KOPT-K1 (cell line): ENCODE data around the gene CACNG7.
A peak's percentile ranks its signal among the peaks of the same experiment; 100 is the strongest.
"Not testable (repeated sequence)": the region's sequence is repeated elsewhere in the genome, so short reads cannot be mapped to it uniquely, and the experiment has no call there.

Experiments used
- H3K27ac ChIP-seq: fragments of 200-600 bp; sonication (generic); 2 replicates; pipeline ENCODE4 v1.5.1; 2016; ENCODE audit warnings: antibody characterized with exemption, mild to moderate bottlenecking, low read depth, low read length; ENCODE audit not compliant: poor library complexity, severe bottlenecking
- H3K36me3 ChIP-seq: fragments of 200-600 bp; sonication (generic); 2 replicates; pipeline ENCODE4 v1.5.1; 2017; ENCODE audit warnings: antibody characterized with exemption, mild to moderate bottlenecking, low read length, moderate library complexity; ENCODE audit not compliant: insufficient read depth
- H3K9me3 ChIP-seq: fragments of 200-600 bp; sonication (generic); 2 replicates; pipeline ENCODE4 v1.5.1; 2017; ENCODE audit warnings: antibody characterized with exemption, low read length, mild to moderate bottlenecking; ENCODE audit not compliant: insufficient read depth, poor library complexity, severe bottlenecking

The CACNG7 gene, protein sequence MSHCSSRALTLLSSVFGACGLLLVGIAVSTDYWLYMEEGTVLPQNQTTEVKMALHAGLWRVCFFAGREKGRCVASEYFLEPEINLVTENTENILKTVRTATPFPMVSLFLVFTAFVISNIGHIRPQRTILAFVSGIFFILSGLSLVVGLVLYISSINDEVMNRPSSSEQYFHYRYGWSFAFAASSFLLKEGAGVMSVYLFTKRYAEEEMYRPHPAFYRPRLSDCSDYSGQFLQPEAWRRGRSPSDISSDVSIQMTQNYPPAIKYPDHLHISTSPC

DNA sequence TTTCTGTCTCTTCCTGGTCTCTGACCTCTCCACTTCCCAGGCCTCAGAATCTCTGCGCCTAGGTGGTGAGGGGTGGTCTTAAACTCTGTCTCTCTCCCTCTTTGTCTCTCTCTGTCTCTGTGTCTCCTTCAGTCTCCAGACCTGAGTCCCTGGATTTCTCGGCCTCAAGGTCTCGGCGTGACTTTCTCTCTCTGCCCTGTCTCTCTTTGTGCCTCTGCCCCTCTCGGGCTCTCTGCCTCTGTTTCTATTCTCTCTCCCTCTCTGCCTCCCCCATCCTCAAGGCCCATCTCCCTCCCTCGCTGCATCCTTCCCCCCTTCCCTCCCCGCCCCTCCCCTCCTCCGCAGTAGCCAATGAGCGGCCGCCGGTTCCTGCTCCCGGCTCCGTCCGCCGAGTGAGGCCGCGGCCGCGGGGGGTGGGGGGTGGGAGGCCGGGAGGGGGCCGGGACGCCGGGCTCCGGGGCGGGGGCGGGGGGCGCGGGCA lies at the start of gene CACNG7:
Gene CACNG7 (plus strand): TSS at position 344 of the 481 bp plus-strand sequence. CDS start 3,554 bp downstream, outside the sequence.
- H3K27ac ChIP-seq = no peak within 1 kb of the TSS
- H3K36me3 ChIP-seq = no peaks in the 10 kb centered on the region
- H3K9me3 ChIP-seq = no peaks in the 10 kb centered on the region

DNA sequence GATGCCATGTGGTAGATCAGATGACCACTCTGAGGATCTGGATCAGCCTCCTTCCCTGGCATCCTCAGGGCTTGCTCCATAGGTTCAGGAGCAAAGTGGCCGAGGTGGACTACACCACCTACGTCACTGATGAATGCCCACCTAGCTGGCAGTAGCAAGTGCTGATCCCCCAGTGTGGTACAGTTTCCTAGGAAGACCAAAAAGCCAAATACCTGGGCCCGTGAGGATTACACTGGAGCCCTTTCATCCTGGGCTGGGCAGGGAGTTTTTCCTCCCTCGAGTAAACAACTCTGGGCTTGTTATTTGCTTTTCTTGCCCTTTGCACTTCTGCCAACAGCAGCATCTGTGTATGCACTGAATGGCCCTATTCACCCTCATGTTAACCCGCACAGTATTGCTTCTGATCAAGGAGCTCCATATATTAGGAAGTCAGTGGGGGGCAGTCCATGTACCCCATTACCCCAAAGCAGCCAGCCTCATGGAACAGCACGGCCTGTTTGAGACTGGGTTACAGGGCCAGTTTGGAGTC lies 44.7 kb upstream of the CACNG7 start:
- Histone ChIP-seq H3K36me3 (no peaks in the 10 kb centered on the region), H3K9me3 (no peaks in the 10 kb centered on the region), H3K27ac (no peak overlapping the region)

DNA sequence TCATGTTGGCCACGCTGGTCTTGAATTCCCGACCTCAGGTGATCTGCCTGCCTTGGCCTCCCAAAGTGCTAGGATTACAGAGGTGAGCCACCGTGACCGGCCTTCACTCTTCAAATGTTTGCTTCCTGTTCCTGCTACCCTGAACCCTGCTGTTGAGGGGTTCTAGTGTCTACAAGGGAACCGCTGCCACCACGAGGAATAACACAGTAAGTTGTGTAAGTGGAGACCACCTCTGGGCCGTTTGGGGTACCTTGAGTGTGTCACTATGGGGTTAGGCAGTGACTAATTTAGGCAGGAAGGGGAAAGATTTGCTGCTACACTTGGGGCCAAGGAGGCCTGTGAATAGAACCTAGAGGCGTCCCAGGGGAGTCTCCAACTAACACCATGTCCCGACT lies 43.6 kb upstream of the CACNG7 start:
- Histone ChIP-seq H3K27ac (no peak overlapping the region), H3K9me3 (no peaks in the 10 kb centered on the region), H3K36me3 (no peaks in the 10 kb centered on the region)

DNA sequence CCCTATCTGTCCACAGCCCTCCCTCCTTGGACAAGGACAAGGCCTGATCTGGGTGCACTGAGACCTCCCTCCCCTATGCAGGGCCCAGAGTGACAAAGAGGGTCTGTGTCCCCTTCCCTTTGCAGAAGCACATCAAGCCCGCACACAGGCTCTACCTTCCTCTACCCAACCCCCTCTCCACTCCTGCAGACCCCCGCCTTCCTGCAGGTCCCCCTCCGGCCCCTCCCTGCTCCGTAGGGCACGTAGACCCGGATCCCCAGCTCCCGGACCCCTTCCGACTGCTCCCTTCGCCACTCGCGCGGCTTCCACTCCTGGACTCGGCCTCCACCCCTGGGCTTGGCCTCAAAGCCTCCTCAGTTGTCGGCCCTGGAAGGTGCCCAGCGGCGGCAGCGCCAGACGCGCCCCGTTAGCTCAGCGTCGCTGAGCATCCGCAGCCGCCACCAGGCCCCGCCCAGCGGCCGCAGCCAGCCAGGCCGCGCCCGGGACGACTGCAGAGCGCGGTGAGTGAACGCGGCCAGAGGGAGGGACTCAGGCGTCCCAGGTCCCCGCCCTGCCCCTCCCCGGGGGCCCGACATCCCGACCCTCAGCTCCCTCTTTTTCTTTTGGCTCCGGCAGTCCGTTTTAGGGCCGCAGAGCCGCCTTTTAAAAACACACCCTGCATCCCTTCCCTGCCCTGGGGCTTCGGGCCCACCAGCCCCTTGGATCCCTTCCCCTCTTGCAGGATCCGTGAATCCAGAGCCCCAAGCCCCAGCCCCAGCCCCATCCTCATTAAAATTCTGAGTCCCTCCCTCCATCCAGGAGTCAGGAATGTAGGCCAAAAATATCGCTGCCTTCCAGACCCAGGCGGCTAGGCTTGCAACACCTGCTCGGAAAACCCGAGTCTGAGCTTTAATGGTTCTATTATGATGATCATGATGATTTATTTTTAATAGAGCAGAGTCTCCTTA lies 42.9 kb upstream of the CACNG7 start:
- H3K36me3 ChIP-seq = no peaks in the 10 kb centered on the region
- no peak overlapping the region for H3K27ac ChIP-seq
- H3K9me3 ChIP-seq = no peaks in the 10 kb centered on the region

DNA sequence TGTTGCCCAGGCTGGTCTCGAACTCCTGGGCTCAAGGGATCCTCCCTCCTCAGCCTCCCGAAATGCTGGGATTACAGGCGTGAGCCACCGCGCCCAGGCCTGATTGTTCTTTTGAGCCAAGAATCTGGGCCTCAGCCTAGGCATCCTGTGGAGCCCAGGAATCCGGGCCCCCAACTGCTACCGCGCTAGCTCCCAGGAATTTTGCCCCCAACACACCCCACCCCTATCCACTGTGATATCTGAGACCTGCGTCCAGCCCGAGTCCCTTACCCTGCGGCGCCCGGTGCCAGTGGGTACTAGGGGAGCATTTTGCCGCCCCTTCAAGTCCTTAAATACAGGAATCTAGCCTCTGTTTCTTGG lies 42.2 kb upstream of the CACNG7 start:
- peak overlapping the region; percentile 39 for H3K27ac ChIP-seq

DNA sequence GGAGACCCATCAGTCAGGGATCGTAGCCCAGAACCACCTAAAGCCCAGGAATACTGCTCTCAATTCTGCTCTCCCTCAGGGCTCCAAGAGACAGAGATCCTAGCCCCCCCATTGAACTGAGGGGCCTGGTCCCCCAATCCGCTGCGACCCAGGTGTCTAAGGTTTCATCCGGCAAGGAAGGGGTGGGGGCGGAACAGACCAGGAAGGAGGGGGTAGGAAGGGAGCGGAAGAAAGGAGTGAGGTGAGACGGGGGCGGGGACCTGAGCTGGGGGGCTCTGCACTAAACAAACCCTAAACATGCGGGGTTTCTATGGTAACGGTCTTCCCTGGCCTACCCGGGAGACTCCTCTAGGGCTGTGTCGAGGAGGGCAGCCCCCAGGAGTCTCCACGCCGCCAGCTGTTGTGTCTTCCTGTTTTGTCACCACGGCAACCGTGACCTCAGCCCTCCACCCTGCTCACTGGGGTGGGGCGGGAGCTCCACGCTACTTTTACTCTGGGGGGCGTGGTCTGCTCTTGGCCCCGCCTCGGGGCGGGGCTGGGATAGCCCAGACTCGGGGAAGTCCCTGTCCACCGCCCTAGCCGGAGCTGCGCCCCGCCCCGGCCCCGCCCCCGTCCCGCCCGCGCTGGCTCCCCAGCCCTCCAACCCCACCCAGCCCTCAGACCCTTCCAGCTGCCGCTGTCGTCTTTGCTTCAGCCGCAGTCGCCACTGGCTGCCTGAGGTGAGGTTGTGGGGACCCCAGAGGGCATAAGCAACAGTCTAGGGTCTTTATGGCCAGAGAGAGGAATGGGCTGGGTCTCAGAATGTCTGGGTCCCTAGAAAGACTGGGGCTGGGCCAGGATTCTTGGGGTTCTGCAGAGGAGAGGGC lies 41.6 kb upstream of the CACNG7 start, which contains the start of gene MYADM:
Gene MYADM (plus strand): TSS at position 659 of the 866 bp plus-strand sequence. CDS start 5,647 bp downstream, outside the sequence.
- Histone ChIP-seq H3K27ac (peak within 1 kb of the TSS; percentile 67), H3K36me3 (no peaks in the 10 kb centered on the region), H3K9me3 (no peaks in the 10 kb centered on the region)

More for the DNA sequence above, 42.2 kb upstream of the CACNG7 start:
- Histone ChIP-seq H3K36me3 (no peaks in the 10 kb centered on the region), H3K9me3 (no peaks in the 10 kb centered on the region)

DNA sequence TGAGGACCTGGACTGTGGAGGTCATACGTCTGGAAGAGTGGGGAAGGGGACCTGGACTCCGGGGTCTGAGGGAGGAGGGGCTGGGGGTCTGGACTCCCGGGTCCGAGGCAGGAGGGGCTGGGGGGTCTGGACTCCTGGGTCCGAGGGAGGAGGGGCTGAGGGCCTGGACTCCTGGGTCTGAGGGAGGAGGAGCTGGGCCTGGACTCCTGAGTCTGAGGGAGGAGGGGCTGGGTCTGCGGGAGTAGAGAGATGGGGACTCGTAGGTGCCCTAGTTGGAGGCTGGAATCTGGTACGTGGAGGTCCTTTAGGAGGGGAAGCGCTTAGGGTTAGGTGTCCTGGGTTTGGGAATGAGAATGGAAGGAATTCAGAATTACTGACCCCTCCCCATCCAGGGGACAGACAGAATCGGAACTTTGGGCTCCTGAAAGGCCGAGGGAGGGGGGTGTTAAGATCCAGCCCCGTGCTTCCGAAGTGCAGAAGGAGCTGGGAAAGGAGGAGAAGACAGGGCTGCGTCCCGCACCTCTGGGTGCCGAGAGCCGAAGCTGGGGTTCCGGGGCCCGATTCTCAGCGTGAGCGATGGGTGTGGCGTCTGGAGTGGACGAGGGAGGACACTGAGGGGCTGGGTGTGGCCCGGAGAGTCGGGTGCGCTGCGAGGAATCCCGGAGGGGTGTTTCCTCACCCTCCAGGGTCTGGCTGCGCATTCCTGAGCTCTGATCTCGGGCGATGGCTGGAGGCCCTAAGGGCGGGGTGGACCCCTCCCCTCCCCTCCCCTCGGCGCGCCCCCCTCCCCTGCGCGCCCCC lies 40.8 kb upstream of the CACNG7 start:
- no peaks in the 10 kb centered on the region for H3K9me3 ChIP-seq
- no peaks in the 10 kb centered on the region for H3K36me3 ChIP-seq
- H3K27ac ChIP-seq = peak overlapping the region; percentile 67

DNA sequence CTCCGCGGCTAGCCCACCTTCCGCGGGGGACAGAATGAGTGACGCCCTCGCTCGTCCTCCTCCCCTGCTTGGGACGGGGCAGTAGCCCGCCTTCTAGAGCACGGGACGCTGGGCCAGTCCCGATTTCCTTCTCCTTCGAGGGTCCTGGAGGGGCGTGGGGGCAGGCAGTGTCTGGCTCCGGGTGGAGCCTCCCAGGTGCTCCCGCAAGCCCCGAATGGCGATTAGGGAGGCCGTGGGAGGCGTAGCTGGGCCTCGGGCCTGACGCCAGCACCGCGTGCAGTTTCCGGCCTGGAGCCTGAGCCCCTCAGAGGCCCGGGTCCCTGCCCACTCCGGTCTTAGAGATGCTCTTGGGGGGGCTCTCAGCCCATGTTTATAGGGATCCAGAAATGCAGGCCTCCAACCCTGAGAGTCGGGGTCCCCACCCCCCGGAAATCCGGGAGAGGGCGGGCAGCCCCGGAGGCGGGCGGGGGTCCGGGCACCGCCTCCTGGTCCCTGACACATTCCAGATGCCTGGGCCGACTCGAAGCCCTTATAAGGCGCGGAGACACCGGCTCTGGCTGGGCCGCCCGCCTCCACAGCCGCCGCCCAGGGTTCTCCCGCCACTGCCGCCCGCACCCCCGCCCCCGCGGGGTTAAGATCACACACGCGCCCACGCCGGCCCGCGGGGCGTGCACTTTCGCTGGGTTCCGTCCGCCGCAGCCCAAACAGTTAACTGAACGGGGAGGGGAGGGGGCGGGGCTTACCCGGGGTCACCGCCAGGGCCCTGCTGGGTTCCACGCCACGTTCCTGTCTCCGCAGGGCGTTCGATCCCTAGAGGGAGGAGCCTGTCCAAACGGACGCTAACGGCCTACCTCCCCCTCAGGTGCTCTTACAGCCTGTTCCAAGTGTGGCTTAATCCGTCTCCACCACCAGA lies 39.9 kb upstream of the CACNG7 start:
- Histone ChIP-seq H3K27ac (peak overlapping the region; percentile 67), H3K9me3 (no peaks in the 10 kb centered on the region), H3K36me3 (no peaks in the 10 kb centered on the region; the same call in 1 of the 2 replicates)

DNA sequence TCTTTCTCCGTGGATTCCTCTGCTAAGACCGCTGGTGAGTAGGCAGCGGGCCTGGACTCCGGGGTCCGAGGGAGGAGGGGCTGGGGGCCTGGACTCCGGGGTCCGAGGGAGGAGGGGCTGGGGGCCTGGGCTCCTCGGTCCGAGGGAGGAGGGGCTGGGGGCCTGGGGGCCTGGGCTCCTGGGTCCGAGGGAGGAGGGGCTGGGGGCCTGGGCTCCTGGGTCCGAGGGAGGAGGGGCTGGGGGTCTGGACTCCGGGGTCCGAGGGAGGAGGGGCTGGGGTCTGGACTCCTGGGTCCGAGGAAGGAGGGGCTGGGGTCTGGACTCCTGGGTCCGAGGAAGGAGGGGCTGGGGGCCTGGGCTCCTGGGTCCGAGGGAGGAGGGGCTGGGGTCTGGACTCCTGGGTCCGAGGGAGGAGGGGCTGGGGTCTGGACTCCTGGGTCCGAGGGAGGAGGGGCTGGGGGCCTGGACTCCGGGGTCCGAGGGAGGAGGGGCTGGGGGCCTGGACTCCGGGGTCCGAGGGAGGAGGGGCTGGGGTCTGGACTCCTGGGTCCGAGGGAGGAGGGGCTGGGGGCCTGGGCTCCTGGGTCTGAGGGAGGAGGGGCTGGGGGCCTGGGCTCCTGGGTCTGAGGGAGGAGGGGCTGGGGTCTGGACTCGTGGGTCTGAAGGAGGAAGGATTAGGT lies 39.1 kb upstream of the CACNG7 start:
- not testable (repeated sequence) for H3K36me3 ChIP-seq, H3K9me3 ChIP-seq
- H3K27ac ChIP-seq = peak overlapping the region; percentile 67

DNA sequence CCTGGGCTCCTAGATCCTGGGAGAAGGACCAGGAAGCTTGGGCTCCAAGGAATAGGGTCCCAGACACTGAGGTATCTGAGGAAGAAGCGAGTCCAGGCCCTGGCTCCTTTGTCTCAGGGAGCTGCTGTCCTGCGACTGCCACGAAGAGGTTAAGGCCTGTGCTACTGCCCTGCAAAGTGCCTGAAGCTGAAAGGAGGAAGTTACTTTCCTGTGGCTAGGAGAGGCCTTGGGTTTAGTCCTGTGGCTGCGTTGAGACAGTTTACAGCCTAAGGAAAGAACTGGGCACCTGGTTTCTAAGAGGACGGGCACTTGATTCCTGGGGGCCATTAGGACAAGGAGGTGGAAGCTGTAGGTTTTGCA lies 38.6 kb upstream of the CACNG7 start:
- H3K36me3 ChIP-seq = no peaks in the 10 kb centered on the region; the same call in 1 of the 2 replicates
- H3K27ac ChIP-seq = no peak overlapping the region
- no peaks in the 10 kb centered on the region for H3K9me3 ChIP-seq

DNA sequence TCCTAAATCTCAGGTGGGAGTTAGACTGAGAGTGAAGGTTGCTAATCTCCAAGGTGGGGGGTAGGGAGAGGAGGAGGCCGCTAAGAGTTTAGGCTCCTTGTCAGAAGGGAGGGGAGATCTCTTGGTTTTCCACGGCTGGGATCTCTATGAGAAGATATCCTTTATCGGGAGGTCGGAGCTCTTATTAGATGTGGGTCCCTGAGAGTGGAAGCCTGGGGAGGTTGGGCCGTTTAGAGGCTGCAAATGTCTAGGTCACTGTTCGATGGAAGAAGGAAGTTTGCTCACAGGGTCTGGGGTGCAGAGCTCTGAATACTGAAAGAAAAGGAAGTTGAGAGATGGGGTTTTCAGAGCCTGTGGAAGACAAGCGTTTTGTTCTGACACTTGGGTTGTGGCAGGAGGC lies 37.6 kb upstream of the CACNG7 start:
- H3K9me3 ChIP-seq = no peaks in the 10 kb centered on the region
- no peaks in the 10 kb centered on the region; the same call in 1 of the 2 replicates for H3K36me3 ChIP-seq
- no peak overlapping the region for H3K27ac ChIP-seq

DNA sequence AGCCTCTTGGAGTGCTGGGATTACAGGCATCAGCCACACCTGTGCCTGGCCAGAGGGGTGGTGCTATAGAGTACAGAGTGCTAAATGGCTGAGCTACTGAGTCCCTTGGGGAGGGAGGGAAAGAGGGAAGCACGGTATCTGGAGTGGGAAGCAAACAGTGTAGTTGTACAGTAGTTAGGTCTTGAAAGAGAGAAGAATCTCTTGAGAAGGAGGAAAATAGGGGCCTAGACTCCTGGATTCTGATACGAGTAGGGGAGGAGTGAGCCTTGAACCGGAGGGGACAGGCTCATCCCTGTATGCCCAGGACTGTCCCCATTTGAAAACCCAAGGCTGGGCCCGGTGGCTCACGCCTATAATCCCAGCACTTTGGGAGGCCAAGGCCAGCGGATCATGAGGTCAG lies 36.3 kb upstream of the CACNG7 start:
- H3K36me3 ChIP-seq = no peaks in the 10 kb centered on the region; the same call in 1 of the 2 replicates
- H3K27ac ChIP-seq = no peak overlapping the region
- H3K9me3 ChIP-seq = no peaks in the 10 kb centered on the region
